ENCODE measurements around the gene LRFN4.
"Not testable (repeated sequence)": the region's sequence is repeated elsewhere in the genome, so short reads cannot be mapped to it uniquely, and the experiment has no call there.

LRFN4 gene

DNA sequence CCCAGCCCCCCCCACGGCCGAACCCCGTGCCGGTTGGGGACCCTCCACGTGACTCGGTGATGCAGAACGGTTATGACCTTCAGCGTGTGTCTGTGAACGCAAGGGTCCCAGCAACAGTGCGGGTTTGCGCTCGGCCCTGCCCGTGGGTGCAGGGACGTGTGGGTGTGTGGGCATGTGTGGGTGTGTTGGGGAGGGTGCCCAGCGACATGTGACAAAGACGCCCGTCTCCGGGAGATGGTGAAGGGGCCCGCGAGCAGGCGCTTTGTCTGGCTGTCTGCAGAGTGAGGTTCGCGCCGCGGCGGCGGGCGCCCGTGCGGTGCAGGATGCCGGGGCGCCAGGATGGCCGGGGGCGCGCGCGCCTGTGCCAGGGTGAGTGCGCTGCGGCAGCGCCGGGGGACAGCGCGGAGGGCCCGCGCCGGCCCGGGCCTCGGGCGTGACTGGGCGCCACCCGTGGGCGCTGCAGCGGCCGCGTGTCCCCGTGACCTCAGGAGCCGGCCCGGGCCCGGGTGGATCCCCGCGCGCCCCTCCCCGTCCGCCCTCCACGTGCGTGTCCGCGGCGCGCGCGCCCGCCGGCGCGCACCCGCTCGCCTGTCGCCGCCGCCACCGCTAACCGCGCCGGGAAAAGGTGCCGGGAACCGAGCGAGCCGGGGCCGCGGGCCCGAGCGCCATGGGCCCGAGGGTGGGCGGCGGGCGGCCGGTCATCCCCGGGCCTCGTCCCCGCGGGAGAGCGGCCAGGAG, at the start of gene LRFN4:
Gene LRFN4 (plus strand): TSS at position 569 of the 738 bp plus-strand sequence. CDS start 681 bp downstream, outside the sequence.
- DNase-seq: peak; percentile 50

DNA sequence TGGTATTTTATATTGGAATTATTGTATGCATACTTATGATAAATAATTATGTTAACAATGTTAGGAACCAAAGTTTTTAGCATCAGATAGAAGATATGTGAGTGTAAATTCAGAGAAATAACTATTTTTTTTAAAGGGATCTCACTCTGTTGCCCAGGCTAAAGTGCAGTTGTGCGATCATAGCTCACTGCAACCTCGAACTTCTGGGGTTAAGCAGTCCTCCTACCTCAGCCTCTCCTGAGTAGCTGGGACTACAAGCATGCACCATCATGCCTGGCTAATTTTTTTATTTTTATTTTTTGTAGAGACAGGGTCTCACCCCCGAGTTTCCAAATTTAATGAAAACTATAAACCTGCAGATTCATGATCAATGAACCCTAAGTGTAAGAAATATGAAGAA, 47.3 kb upstream of the LRFN4 start:
- DNase-seq: no peak

DNA sequence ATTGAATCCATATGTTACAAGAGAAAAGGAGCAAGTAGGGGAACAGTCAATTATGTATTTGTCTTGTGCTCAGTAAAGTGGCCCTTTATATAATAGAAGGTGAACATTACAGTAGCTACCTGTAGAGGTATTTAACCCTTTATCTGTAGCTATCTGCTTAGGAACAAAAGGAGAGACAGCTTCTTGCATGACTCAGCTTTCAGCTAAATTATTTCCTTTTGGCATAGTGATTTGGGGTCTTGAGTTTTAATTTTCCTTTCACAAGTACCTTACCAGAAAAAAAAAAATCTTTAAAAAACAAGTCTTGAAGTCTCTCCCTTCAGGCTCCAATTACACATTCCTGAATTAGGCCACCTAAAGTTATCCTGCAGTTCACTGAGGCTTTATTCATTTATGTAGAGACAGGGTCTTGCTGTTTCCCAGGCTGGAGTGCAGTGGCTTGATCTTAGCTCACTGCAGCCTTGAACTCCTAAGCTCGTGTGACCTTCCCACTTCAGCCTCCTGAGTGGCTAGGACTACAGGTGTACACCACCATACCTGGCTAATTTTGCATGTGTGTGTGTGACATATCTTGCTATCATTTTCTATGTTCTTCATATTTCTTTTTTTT, 46.2 kb upstream of the LRFN4 start:
- DNase-seq: no peak

DNA sequence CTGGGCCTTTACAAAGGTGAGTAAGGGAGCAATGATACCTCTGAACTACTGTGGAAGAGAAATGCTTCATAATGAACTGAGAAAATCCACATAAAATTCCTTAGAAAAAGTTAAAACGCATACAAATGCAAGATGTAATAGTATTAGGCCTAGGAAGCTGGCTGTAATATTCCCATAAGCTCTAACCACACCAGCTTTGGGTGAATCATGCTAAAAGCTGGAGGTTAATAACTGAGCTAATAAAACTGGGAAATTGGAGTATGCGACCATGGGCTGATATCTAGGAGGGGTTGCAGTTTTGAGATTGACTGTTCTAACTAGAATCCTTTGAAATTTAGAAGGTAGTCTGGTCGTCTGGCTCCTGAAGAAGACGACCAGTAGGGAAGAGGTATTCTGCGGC, 42.2 kb upstream of the LRFN4 start:
- no peak for DNase-seq

DNA sequence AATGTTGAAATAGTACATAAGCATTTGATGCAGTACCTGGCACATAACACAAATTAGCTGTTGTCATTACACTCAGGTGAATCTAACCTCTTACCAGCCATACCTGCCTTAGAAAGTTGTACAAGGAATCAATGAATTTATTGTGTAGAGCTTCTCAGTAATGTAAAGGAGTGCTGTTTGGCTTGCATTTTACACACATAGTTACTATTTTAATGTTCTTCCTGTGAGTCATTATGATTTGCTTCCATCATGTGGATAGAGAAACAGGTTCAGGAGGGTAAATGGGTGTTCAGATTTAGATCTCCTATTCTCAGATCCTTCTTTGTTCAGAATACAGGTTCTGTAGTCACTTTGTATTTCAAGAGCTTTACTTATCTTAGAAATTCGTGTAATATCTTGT, 41.2 kb upstream of the LRFN4 start:
- DNase-seq: no peak

DNA sequence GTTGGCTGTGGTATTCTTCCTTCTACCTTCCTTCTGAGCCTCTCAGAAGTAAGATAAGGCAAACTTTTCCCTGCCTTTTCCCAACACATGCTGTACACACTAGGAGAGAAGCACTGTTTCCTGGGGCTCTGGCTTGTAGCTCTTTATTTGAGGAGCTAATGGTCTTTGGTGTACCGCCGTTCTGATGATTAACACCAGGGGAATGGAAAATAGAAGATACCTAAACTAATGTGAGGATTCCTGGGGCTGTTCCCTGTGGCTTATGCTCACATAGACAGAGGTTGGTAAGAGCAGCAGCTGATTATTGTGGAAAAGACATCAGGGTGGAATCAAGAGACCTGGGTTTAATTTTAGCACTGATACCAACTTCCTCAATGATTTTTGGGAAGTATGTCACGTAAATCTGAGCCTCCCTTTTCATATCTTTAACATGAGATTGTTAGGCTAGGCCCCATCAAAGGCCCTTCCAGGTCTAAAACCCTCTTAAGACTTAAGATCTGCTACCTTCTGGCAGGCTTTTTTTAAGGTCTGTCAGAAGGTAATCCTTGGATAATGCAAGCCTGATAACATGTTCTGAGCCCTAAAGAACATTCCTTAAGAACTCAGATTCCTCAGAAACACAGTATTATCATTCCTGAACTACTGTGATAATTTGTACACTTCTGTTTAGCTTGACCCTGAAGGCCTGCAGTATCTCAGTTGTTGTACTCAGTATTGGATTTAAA, 38.5 kb upstream of the LRFN4 start:
- DNase-seq: no peak

DNA sequence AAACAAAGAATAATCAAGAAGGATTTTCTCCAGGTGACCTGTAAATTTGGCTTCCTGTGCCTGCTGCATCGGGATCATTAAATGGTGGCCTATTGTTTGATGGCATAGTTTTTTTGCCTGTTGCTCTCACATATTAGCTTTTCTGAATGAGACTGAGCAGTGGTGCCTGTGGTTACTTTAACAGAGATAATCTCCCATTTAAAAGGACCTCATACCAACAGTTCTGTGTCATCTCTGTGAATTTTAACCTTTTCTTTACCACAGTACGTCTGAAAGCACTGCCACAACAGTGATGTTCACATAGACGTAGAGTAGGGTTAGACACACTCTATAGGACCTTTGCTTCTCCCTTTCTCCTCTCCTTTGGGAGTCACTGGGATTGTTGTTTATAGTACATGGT, 36.5 kb upstream of the LRFN4 start:
- no peak for DNase-seq

DNA sequence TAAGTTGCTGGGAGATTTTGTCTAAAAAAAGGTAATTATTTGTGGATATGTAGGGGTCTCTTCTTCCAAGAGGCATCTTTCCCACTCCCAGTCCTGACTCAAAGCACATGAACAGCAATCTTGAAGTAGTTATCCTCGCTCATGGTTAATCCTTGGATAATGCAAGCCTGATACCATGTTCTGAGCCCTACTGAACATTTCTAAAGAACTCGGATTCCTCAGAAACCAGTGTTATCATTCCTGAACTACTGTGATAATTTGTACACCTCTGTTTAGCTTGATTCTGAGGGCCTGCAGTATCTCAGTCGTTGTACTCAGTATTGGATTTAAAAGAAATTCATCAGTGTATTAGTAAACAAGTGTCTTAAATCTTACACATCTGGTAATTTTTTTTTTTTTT, 36.0 kb upstream of the LRFN4 start:
- DNase-seq: no peak

DNA sequence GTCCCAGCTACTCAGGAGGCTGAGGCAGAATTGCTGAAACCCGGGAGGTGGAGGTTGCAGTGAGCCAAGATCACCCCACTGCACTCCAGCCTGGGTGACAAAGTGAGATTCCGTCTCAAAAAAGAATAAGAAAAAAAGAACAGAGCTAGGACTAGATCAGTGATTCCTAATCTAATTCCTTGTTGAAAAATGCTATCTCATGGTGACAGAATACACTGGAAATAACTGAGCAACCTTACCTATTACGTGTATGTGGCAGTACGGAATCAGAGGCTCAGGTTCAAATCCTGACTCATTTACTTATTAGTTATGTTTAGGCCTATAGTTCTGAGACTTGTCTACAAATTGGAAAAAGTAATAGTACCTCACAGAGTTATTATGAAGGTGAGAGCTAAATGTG, 33.2 kb upstream of the LRFN4 start:
- no peak for DNase-seq

DNA sequence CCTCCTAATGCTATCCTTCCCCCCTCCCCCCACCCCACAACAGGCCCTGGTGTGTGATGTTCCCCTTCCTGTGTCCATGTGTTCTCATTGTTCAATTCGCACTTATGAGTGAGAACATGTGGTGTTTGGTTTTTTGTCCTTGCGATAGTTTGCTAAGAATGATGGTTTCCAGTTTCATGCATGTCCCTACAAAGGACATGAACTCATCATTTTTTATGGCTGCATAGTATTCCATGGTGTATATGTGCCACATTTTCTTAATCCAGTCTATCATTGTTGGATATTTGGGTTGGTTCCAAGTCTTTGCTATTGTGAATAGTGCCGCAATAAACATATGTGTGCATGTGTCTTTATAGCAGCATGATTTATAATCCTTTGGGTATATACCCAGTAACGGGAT, 32.3 kb upstream of the LRFN4 start:
- not testable (repeated sequence) for DNase-seq

DNA sequence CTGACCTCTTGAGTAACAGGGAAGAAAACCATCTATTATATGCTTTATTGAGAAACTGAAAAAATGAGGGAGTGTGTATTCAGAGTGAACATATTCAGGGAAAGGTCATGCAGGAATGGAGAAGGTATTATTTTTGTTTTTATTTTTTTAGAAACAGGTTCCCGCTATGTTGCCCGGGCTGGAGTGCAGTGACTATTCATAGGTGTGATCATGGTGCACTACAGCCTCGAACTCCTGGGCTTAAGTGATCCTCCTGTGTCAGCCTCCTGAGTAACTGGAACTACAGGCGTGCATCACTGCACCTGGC, 22.4 kb upstream of the LRFN4 start:
- no peak for DNase-seq

DNA sequence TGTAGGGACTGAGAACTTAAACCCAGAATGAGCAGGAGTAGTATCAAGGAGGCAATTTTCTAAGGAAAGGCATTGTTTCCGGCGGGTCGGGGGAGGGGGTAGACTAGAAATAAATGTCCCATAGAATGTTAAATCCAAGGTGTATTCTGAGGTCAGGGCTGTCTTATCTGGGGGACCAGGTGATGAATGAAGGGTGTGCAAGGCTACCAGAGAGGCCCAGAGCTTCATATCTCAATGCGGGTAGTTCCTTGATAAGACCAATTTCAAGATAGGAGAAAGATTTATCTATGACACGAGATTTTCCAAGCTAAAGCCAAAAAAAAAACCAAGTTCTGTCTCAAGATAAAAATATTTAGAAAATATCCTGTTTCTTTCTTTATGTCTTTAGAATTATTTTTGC, 21.9 kb upstream of the LRFN4 start:
- no peak for DNase-seq

DNA sequence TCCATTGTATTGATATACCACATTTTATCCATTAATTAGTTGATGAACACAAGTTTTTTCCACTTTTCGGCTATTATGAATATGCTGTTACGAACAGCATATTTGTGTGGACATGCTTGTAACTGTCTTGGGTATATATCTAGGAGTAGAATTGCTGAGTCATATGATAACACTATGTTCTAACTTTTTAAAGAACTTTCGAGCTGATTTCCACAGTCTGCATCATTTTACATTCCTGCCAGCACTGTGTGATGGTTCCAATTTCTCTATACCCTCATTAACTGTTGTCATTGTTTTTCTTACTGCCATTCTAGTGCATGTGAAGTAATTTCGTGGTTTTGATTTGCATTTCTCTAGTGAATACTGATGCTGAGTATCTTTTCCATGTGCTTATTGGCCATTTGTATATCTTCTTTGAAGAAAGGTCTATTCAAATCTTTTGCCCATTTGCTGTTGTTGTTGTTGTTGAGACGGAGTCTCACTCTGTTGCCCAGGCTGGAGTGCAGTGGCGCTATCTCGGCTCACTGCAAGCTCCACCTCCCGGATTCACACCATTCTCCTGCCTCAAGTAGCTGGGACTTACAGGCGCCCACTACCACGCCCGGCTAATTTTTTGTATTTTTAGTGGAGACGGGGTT, 21.0 kb upstream of the LRFN4 start:
- DNase-seq: no peak

DNA sequence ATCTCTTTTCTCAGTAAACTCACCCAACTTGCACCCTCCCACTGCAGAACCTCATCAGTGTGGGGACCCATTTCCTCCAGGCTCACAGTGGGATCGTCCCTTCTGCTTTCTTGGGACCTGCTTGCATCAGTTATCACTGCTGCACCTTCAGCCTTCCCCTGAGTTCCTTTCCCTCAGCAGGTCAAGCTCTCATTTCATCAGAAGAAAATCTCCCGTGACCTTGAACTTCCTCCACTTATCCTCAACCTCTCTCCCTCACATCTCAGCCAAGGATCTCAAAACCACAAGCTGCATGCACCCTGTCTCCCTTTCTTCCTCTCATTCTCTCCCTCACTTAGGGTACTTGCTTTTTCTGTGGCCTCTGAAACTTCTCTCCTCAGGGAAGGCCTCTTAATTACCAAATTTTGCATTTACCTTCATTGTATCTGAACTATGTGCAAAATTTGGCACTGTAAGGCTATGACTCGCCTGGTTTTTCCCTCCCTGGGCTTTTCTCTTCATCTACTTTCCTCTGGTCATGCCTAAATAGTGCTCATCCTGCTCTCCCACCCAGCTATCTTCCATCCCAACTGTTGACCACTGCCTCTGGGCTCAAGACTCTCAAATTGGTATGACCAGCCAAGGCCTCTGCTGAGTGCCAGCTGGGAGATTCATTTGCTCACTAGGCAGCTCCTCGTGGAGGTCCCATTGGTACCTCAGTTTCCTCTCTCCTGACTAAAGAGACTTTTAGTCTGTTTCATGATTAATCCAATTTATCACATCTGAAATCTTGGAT, 16.4 kb upstream of the LRFN4 start:
- no peak for DNase-seq

DNA sequence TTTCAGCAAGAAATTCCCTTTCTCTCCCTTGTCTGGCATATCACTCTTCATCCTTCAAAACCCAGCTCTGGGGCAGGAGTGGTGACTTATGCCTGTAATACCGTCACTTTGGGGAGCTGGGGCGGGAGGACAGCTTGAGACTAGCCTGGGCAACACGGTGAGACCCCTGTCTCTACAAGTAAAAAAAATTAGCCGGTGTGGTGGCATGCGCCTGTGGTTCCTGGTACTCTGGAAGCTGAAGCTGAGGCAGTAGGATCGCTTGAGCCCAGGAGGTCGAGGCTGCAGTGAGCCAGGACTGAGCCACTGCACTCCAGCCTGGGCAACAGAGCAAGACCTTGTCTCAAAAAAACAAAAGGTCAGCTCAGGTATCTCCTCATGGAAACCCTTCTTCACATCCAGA, 15.0 kb upstream of the LRFN4 start:
- no peak for DNase-seq

DNA sequence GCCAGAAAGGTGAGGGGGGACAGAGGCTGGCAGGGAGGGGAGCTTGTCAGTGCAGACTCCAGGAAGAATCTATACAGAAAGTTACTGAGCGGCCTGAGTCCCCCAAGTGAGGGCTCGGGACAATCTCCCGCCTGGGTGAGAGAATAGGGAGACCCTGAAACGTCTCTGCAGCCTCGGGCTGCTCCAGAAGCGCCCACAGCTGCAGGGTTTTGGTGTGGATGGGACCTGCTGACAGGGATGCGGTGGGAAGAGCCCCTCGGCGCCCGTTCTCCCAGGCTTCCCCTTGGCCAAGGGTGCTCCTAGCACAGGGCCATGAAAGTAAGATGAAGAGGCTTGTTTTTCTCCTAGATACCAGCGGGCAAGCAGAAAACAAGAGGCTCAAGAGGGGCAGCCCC, 14.4 kb upstream of the LRFN4 start:
- no peak for DNase-seq

DNA sequence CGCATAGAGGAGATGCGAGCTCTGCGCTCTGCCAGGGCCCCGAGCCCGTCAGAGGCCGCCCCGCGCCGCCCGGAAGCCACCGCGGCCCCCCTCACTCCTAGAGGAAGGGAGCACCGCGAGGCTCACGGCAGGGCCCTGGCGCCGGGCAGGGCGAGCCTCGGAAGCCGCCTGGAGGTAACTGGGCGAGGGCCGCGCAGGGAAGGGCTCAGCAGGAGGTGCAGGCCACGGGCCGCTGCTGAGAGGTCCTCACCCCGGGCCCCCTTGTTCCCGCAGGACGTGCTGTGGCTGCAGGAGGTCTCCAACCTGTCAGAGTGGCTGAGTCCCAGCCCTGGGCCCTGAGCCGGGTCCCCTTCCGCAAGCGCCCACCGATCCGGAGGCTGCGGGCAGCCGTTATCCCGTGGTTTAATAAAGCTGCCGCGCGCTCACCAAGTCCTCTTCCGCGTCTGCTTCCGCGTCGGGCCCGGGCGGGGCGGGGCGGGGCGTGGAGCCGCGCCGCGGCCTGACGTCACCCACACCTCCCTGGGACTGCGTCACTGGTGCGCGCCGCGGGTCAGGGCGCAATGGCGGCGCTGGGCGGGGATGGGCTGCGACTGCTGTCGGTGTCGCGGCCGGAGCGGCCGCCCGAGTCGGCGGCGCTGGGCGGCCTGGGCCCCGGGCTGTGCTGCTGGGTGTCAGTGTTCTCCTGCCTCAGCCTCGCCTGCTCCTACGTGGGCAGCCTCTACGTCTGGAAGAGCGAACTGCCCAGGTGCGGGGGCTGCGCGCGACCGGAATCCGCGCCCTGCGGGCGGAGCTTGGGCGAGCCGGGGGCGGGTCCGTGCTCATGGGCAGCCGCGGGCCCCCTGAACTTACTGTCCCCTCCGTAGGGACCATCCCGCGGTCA, 13.7 kb upstream of the LRFN4 start, which contains the start of gene RCE1:
Gene RCE1 (plus strand): TSS at position 546 of the 880 bp plus-strand sequence. CDS start 15 bp downstream, at position 561.
- peak; percentile 84 for DNase-seq

DNA sequence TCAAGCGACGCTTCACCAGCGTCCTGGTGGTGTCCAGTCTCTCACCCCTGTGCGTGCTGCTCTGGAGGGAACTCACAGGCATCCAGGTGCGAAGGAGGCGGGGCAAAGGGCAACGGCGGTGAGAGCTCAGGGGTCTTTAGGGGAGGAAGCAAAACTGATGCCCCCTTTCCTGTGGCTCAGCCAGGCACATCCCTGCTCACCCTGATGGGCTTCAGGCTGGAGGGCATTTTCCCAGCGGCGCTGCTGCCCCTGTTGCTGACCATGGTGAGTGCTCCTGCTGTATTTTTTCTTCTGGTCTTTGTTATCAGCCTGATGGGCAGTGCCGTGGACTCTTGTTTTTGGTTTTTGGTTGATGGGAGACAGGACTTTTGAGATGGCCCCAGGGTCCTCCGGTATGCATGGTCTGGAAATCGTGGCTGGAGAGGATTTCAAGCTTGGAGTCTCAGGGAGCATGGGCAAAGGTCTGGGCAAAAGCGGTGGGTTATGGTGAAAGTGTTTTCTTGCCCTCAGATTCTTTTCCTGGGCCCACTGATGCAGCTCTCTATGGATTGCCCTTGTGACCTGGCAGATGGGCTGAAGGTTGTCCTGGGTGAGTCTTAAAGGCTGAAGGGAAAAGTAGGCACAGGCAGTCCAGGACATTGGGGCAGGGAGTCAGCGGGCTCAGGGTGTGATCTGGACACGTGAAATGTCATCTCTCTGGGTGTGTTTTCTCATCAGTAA, 12.9 kb upstream of the LRFN4 start:
- DNase-seq: no peak

DNA sequence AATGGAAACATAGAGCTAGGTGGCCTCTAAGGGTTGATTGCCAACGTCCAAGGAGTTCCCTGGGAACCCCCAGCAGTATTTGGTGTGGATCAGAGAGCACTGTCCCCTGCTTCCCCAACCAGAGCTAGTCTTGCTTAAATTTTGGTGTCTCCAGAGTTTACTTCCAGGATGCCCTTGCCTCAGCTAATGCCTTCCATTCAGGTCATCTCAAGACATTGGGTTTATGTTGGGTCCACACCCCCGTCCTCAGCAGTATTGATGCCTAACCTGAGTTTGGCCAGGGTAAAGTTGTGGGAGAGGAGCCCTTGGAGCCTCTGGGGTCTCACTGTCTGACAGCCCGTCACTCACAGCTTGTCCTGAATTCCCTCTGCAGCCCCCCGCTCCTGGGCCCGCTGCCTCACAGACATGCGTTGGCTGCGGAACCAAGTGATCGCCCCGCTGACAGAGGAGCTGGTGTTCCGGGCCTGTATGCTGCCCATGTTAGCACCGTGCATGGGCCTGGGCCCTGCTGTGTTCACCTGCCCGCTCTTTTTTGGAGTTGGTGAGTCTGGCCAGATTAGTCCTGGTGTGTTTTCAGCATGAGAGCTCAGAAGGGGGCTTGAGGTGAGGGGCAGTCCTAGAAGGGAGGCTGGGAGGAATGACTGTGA, 12.2 kb upstream of the LRFN4 start:
- DNase-seq: no peak

DNA sequence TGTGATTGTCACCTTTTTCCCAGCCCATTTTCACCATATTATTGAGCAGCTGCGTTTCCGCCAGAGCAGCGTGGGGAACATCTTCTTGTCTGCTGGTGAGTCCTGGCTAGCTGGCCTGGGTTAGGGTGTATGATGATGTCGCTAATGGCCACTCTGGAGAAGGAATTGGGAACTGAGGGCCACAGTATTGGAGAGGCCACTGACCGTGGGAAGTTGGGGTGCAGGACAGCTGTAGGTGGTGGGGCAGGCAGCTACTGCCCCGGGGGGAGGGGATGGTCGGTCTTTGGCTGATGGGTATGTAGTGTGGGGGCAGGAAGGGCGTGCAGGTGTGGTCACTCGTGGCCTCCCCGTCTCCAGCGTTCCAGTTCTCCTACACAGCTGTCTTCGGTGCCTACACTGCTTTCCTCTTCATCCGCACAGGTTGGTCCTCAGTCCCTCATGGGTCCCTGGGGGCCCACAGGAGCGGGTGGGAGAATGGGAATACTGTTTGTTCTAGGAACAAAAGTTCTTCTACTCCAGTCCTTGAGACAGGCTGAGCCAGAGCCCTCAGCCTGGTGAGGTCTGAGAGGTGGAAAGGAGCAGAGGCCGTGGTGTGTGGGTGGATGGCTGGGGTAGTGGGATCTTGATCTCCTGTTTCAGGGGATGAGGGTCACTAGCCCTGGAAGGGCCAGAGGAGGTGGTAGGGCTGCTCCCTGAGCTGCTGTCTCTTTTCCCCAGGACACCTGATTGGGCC, 11.6 kb upstream of the LRFN4 start:
- DNase-seq: no peak

All from NCI-H1092 (cell line).